Erythroblast (primary cell): ENCODE data around the gene RNF144B.

Source experiments
- GATA1 ChIP-seq: IDR thresholded peaks from 2 replicates; pipeline ENCODE4 v1.6.1; 2011; ENCODE audit warnings: low read depth, mild to moderate bottlenecking, control low read depth, low read length, moderate library complexity
- POLR2A ChIP-seq: IDR thresholded peaks from 2 replicates; pipeline ENCODE4 v1.6.1; 2011; ENCODE audit warnings: mild to moderate bottlenecking, low read length

- TF ChIP-seq POLR2A (no peak), GATA1 (no peak)
These were observed 105.8 kb downstream of the RNF144B start for GRCh38 chr6:18492972-18493371.
